Kidney epithelial cell (primary cell): ENCODE results near the gene GADD45GIP1. TPM values are rescaled to one million over a fixed set of nuclear protein-coding genes. Genes with fewer than 3 reads are reported as not detected.
"Not testable (repeated sequence)": the region's sequence is repeated elsewhere in the genome, so short reads cannot be mapped to it uniquely, and the experiment has no call there.

Experiments used
- DNase-seq: peaks from one replicate; pipeline ENCODE4 v3.0.0-alpha.2; 2010; ENCODE audit warnings: low read depth
- H3K27me3 ChIP-seq: 2 replicates; pipeline ENCODE4 v1.6.0; 2011; ENCODE audit warnings: low read length; ENCODE audit not compliant: control insufficient read depth, insufficient read depth
- H3K36me3 ChIP-seq: 2 replicates; pipeline ENCODE4 v1.5.1; 2011; ENCODE audit warnings: low read length; ENCODE audit not compliant: control insufficient read depth, insufficient read depth
- H3K4me3 ChIP-seq: 2 replicates; pipeline ENCODE4 v1.5.1; 2011; ENCODE audit warnings: low read depth, mild to moderate bottlenecking, control low read depth, low read length
- CTCF ChIP-seq: IDR thresholded peaks from 2 replicates; pipeline ENCODE4 v1.5.1; 2011; ENCODE audit warnings: mild to moderate bottlenecking, moderate library complexity, low read length, control low read depth, inconsistent platforms; ENCODE audit not compliant: insufficient read depth, poor library complexity, severe bottlenecking
- total RNA-seq: library from RNA; depleted of rRNA; stranded (reverse); fragments of >200 nt; gene quantifications from 2 replicates; pipeline ENCODE4 v1.2.3, GENCODE V29; 2015

GADD45GIP1 gene
- total RNA-seq, 1 donor from 2014 or later = 60.1 TPM

- no peak for DNase-seq
- TF ChIP-seq CTCF = no peak
- H3K27me3 ChIP-seq = no peaks in the 10 kb centered on the region
- H3K36me3 ChIP-seq = peaks cover 4% of the 10 kb centered on the region
- H3K4me3 ChIP-seq = no peak overlapping the region
Measured at GRCh38 chr19:12953138-12953798, 3.8 kb downstream of the GADD45GIP1 start.

- no peak overlapping the region for H3K4me3 ChIP-seq
- DNase-seq = no peak
- H3K36me3 ChIP-seq = peaks cover 4% of the 10 kb centered on the region
- TF ChIP-seq CTCF = no peak
- H3K27me3 ChIP-seq = no peaks in the 10 kb centered on the region
Measured at GRCh38 chr19:12952488-12953137, 4.4 kb downstream of the GADD45GIP1 start.

GRCh38 chr19:12952050-12952449 is 5.0 kb downstream of the GADD45GIP1 start:
- not testable (repeated sequence) for DNase-seq, H3K36me3 ChIP-seq, H3K27me3 ChIP-seq, H3K4me3 ChIP-seq

GRCh38 chr19:12949363-12950283 is 7.4 kb downstream of the GADD45GIP1 start:
- H3K27me3 ChIP-seq = no peaks in the 10 kb centered on the region
- TF ChIP-seq CTCF = no peak
- no peak overlapping the region for H3K4me3 ChIP-seq
- H3K36me3 ChIP-seq = peaks cover 3% of the 10 kb centered on the region
- no peak for DNase-seq

GRCh38 chr19:12948612-12949362 is 8.2 kb downstream of the GADD45GIP1 start:
- no peaks in the 10 kb centered on the region for H3K27me3 ChIP-seq
- H3K4me3 ChIP-seq = no peak overlapping the region
- no peak for TF ChIP-seq CTCF
- DNase-seq = no peak
- peaks cover 3% of the 10 kb centered on the region for H3K36me3 ChIP-seq
